Ishikawa (cell line): ENCODE results near the gene PTPRN2.

Source experiments
- CREB1 ChIP-seq: IDR thresholded peaks from 2 replicates; pipeline ENCODE4 v1.6.1; 2012; ENCODE audit warnings: low read depth
- ZBTB7A ChIP-seq: IDR thresholded peaks from 2 replicates; pipeline ENCODE4 v1.6.1; 2012; ENCODE audit warnings: low read depth

DNA sequence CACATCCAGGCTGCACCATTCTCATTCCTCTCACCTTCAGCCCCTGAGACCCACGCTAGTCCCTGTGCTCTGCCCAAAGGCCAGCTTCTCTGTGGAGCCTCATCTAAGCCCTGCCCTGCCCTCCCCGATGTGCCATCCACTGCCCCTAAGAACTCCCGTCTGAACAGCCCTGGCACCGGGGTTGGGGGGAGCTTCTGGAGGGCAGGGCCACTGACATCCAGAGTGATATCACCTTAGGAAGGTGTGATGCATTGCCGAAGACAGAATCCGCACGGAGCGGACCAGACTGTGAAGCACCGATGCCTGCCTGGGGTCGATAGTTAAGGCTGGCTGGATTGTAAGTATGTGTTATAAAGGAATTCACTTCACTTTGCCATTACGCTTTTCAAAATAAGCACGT is 511.0 kb downstream of the PTPRN2 start:
- no peak for TF ChIP-seq CREB1
- TF ChIP-seq ZBTB7A, result no peak
